Smooth muscle cell (in vitro differentiated cells): ENCODE measurements around the gene TMEM115. TPM values are rescaled to one million over a fixed set of nuclear protein-coding genes. Genes with fewer than 3 reads are reported as not detected.

Experiments
- DNase-seq: peaks from one replicate; lab custom pipeline; 2025; ENCODE audit not compliant: unreplicated experiment; lab: John Stamatoyannopoulos, UW
- H2AFZ ChIP-seq: fragments of 200-600 bp; sonication (generic); 2 replicates; pipeline ENCODE4 v1.6.0; 2016; ENCODE audit warnings: antibody characterized with exemption, low read depth, mild to moderate bottlenecking
- H3F3A ChIP-seq: fragments of 200-600 bp; sonication (generic); 2 replicates; pipeline ENCODE4 v1.6.0; 2017; ENCODE audit warnings: antibody characterized with exemption, low read depth
- H3K27ac ChIP-seq: fragments of 200-600 bp; sonication (generic); 2 replicates; pipeline ENCODE4 v1.5.1; 2016; ENCODE audit warnings: low read depth, mild to moderate bottlenecking
- H3K27me3 ChIP-seq: fragments of 200-600 bp; sonication (generic); 2 replicates; pipeline ENCODE4 v1.6.1; 2016; ENCODE audit warnings: low read depth, mild to moderate bottlenecking
- H3K36me3 ChIP-seq: fragments of 200-600 bp; sonication (generic); 2 replicates; pipeline ENCODE4 v1.5.1; 2016; ENCODE audit warnings: low read depth
- H3K4me1 ChIP-seq: fragments of 200-600 bp; sonication (generic); 2 replicates; pipeline ENCODE4 v1.5.1; 2016; ENCODE audit warnings: low read depth
- H3K4me2 ChIP-seq: fragments of 200-600 bp; sonication (generic); 2 replicates; pipeline ENCODE4 v1.6.0; 2016; ENCODE audit warnings: mild to moderate bottlenecking
- H3K4me3 ChIP-seq: fragments of 200-600 bp; sonication (generic); 2 replicates; pipeline ENCODE4 v1.5.1; 2016; ENCODE audit warnings: mild to moderate bottlenecking
- H3K79me2 ChIP-seq: fragments of 200-600 bp; sonication (generic); 2 replicates; pipeline ENCODE4 v1.6.0; 2016; ENCODE audit warnings: low read depth, mild to moderate bottlenecking
- H3K9ac ChIP-seq: fragments of 200-600 bp; sonication (generic); 2 replicates; pipeline ENCODE4 v1.6.0; 2016; ENCODE audit warnings: low read depth
- H3K9me3 ChIP-seq: fragments of 200-600 bp; sonication (generic); replicated peaks from 2 replicates; pipeline ENCODE4 v1.5.1; 2016; ENCODE audit warnings: low read depth
- H4K20me1 ChIP-seq: fragments of 200-600 bp; sonication (generic); 2 replicates; pipeline ENCODE4 v1.6.0; 2016; ENCODE audit warnings: low read depth
- WGBS: methylation state at CpG from one replicate; pipeline ENCODE4 v1.1.7; 2016; ENCODE audit warnings: low lambda C conversion rate; 5-methylcytosine and 5-hydroxymethylcytosine counted together
- polyA plus RNA-seq: library from polyadenylated mRNA; unstranded; fragments of >200 nt; fragmentation: Nextera tagmentation; extraction: Ambion mirVana; gene quantifications from 2 replicates; pipeline ENCODE4 v1.2.1, GENCODE V29; 2016
- total RNA-seq: library from RNA; depleted of rRNA; stranded (reverse); fragments of >200 nt; gene quantifications from 2 replicates; pipeline ENCODE4 v1.2.3, GENCODE V29; 2014
- TF ChIP-seq, protein P1 (sequence below): fragments of 200-600 bp; sonication (generic); IDR thresholded peaks from 2 replicates; pipeline ENCODE4 v1.5.1; 2017; ENCODE audit warnings: borderline replicate concordance, mild to moderate bottlenecking, antibody characterized with exemption; ENCODE audit not compliant: insufficient read depth, poor library complexity, severe bottlenecking

Gene TMEM115
- total and polyA plus RNA-seq, 2 experiments from 2014 or later, result 42.7 to 56.6 TPM

DNA sequence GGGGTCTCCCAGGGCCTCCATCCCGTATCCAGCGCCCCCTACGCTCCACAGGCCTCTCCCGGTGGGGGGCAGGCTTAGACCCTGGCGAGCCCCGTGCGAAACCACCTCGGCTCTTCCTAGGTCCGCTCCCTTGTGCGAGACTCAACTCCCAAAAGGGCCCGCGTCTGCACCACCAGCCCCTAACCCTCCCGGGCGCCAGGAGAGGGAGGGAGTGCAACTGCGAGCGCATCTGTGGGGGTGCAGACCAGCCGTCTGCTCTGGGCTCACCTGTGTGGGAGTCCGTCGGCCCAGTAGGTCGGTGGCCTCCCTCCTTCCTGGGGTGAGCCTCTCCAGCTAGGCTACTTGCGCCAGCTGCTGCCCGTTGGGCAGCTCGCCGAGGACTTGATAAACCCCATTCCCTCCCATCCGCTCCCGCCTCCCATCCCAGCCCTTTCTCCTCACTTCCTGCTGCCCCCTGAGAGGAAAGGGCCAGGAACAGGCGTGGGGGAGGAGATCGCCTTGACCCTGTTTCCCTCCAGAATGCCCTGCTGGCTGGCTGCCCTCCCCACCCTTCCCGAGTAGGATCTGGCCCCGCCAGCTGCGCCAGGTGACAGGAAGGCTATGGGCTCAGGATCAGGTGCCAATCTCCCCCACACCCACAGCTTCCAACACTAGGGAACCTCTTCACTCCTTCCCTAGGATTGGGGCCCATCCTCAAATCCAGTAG lies 36.8 kb downstream of the TMEM115 start, which contains the start of gene HYAL2:
Gene HYAL2, minus strand, starts transcription at position 360 of the 706 bp plus-strand sequence. CDS start 2,256 bp downstream, outside the sequence.
- Histone ChIP-seq H4K20me1 (peaks cover 8% of the 10 kb centered on the region), H3K4me1 (peaks cover 23% of the 10 kb centered on the region), H2AFZ (peak within 1 kb of the TSS; percentile 60), H3K79me2 (peaks cover 33% of the 10 kb centered on the region), H3K4me3 (peak within 1 kb of the TSS; percentile 75), H3F3A (peaks cover 6% of the 10 kb centered on the region), H3K36me3 (no peaks in the 10 kb centered on the region), H3K9ac (peak within 1 kb of the TSS; percentile 98), H3K4me2 (peak within 1 kb of the TSS; percentile 88), H3K27ac (peak within 1 kb of the TSS; percentile 95), H3K9me3 (no peaks in the 10 kb centered on the region), H3K27me3 (no peaks in the 10 kb centered on the region)
- TF ChIP-seq, protein P1, sequence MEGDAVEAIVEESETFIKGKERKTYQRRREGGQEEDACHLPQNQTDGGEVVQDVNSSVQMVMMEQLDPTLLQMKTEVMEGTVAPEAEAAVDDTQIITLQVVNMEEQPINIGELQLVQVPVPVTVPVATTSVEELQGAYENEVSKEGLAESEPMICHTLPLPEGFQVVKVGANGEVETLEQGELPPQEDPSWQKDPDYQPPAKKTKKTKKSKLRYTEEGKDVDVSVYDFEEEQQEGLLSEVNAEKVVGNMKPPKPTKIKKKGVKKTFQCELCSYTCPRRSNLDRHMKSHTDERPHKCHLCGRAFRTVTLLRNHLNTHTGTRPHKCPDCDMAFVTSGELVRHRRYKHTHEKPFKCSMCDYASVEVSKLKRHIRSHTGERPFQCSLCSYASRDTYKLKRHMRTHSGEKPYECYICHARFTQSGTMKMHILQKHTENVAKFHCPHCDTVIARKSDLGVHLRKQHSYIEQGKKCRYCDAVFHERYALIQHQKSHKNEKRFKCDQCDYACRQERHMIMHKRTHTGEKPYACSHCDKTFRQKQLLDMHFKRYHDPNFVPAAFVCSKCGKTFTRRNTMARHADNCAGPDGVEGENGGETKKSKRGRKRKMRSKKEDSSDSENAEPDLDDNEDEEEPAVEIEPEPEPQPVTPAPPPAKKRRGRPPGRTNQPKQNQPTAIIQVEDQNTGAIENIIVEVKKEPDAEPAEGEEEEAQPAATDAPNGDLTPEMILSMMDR, result no peak
- DNase-seq, result no peak
- 27% methylated on average over 29 of the region's 31 CpGs for WGBS

DNA sequence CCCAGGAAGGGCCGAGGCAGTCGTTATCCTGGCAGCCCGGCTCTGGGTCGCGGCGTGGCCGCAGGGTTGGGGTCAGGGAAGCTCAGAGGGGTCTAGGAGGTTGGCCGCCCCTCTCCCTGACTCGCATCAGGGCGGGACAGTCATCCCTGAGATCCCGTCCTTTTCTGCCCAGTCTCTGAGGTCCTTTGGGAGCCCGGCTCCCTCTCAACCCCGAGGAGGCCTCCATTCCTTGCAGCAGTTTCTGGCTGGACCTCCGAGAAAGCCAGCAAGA lies 37.3 kb downstream of the TMEM115 start:
- Histone ChIP-seq H3K79me2 (peaks cover 28% of the 10 kb centered on the region), H3K9me3 (no peaks in the 10 kb centered on the region)

DNA sequence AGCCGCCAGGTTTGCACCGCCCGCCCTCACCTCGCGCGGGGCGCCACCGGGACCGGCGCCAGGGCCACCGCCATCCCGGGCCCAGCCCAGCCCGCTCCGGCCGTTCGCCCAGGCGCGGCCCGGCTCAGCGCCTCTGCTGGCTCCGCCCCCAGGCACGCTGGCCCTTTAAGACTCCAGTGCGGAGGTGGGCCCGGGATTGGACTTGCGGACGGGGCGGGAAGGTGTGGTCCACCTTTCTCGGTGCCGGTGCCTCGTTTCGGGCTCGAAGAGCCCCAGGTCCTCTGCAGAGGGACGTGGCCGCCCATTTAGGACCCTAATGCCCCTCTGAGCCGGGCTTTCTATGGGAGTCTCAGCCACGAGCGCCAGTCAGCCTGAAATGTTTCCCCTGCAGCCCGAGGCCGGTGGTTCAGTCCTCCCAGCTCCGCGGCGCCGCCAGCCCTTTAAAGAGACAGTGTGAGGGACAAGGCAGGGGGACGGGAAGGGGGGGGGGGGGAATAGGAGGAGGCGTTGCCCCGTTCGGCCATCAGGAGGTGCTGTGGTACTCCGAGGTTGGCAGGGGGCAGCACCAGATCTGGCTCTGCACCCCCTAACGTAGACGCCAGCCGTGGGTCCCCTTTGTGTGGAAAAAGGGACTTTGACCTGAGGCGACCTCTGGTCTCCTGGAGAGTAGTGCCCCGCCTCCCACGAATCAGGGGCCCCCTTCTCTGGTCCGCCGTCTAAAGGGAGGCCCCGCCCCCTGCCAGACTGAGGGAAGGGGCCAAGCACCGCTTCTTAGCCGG lies 37.8 kb downstream of the TMEM115 start:
- Histone ChIP-seq H3K4me3 (peak overlapping the region; percentile 75), H3F3A (peaks cover 6% of the 10 kb centered on the region), H3K4me1 (peaks cover 17% of the 10 kb centered on the region), H3K27me3 (no peaks in the 10 kb centered on the region), H4K20me1 (peaks cover 14% of the 10 kb centered on the region), H3K27ac (peak overlapping the region; percentile 95), H3K9ac (peak overlapping the region; percentile 98), H3K9me3 (no peaks in the 10 kb centered on the region), H3K36me3 (no peaks in the 10 kb centered on the region), H3K4me2 (peak overlapping the region; percentile 88), H3K79me2 (peaks cover 23% of the 10 kb centered on the region), H2AFZ (peak overlapping the region; percentile 60)
- TF ChIP-seq, protein P1, result peak; percentile 49
- 1% methylated on average over 46 of the region's 59 CpGs for WGBS
- peak; percentile 92 for DNase-seq

More for the DNA sequence above, 37.3 kb downstream of the TMEM115 start:
- TF ChIP-seq, protein P1, result no peak
- WGBS, result 3% methylated on average over 14 of the region's 14 CpGs
- Histone ChIP-seq H2AFZ (peak overlapping the region; percentile 60), H4K20me1 (peaks cover 10% of the 10 kb centered on the region), H3F3A (peaks cover 6% of the 10 kb centered on the region), H3K4me2 (peak overlapping the region; percentile 88), H3K27ac (no peak overlapping the region), H3K4me3 (peak overlapping the region; percentile 75), H3K27me3 (no peaks in the 10 kb centered on the region), H3K36me3 (no peaks in the 10 kb centered on the region), H3K4me1 (peaks cover 19% of the 10 kb centered on the region), H3K9ac (peak overlapping the region; percentile 98)
- no peak for DNase-seq
